Mucosa of descending colon (tissue), 3 donors: ENCODE results near the gene CIC. TPM values are rescaled to one million over a fixed set of nuclear protein-coding genes. Genes with fewer than 3 reads are reported as not detected.
A peak's percentile ranks its signal among the peaks of the same experiment; 100 is the strongest.
"Not testable (repeated sequence)": the region's sequence is repeated elsewhere in the genome, so short reads cannot be mapped to it uniquely, and the experiment has no call there.

Experiments used
- ATAC-seq: fragments of 200-7000 bp; cut with Tn5 transposase; one replicate; pipeline ENCODE4 v1.9.1; 2020; ENCODE audit warnings: mild to moderate bottlenecking, moderate library complexity
- DNase-seq, 3 donors: peaks; one replicate each; pipeline ENCODE4 v3.0.0-alpha.2; 2020
- H3K36me3 ChIP-seq: fragments of 200-600 bp; one replicate; pipeline ENCODE4 v1.8.0; 2021; ENCODE audit warnings: low read depth, mild to moderate bottlenecking
- H3K4me1 ChIP-seq: fragments of 200-600 bp; one replicate; pipeline ENCODE4 v1.8.0; 2021; ENCODE audit warnings: low read depth, mild to moderate bottlenecking
- H3K4me3 ChIP-seq: fragments of 200-600 bp; one replicate; pipeline ENCODE4 v1.8.0; 2021; ENCODE audit warnings: mild to moderate bottlenecking
- H3K9me3 ChIP-seq: fragments of 200-600 bp; one replicate; pipeline ENCODE4 v1.8.0; 2021; ENCODE audit warnings: mild to moderate bottlenecking
- CTCF ChIP-seq: fragments of 200-600 bp; IDR thresholded peaks from one replicate; pipeline ENCODE4 v1.8.0; 2022; ENCODE audit warnings: antibody characterized with exemption, mild to moderate bottlenecking
- intact Hi-C, 2 donors: fragments of 100-400 bp; cut with DNase I in 1 of 2; cut with micrococcal nuclease in 1 of 2; formaldehyde crosslinking; loops; one replicate each; pipeline versions ENCODE4 v1.11.0 to v1.11.1; 2022; cut with DNase I, micrococcal nuclease
- total RNA-seq, 3 donors: library from RNA; stranded (reverse); fragmentation: NEBNext Ultra II Directional in 2 of 3; extraction: Animal tissue kit (Norgen Biotek cat#: 25700) in 2 of 3; gene quantifications; one replicate each; pipeline versions ENCODE4 v1.2.1 to v1.2.4, GENCODE V29; 2021 to 2023
- donor health status: DM: no; HTN: no; CAD: no; lungs with moderate emphysema.
- donor health status: DM: no; HTN: no; CAD: no.
- donor health status: DM: no; HTN: yes; CAD: no.

The CIC gene
- total RNA-seq, 3 donors from 2014 or later: 47.3 to 78.0 (median 50.0) TPM

DNA sequence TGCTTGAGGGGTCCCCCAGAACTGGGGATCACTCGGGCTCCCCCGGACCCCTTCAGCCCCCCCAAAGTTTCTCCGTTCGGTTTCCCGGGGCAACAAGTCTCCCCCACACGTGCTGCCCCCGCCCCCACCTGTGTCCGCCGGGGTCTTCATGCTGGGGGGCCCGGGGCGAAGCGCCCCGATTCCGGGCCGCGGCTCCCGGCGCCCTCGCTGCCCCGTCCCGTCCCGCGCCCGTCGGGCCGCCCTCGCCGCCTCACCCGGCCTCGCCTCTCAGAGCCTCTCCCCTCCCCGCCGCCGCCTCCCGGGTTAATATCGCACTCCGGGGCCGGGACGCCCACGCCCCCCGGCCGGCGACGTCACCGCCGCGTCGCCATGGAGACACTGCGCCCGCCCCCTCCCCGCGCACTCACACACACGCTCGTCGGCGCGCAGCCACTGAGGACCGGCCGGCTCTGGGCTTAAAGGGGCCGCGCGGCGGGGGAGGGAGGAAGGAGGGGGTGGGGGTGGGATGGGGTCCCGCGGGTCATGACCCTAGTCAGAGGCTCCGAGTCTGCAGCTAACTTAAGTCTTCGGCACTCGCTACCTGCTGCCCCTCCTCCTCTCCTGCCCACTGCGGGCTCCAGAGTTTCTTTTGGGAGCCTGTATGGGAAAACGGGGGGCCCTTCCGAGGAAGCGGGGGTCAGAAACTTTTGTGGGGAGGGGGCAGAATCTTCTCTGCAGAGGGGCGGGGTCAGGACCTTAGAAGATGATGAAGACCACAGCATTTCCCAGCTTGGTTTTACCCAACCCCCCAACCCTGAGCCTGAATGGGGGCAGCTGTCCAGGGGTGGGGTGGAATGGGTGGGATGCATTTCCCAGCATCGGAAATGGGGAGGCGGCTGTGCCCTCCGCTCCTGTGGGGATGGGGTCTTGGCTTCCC is 13.9 kb upstream of the CIC start, which contains the start of gene ERF:
Gene ERF (minus strand): TSS at position 279 of the 916 bp plus-strand sequence. CDS start 129 bp downstream, at position 150.
- H3K4me1 ChIP-seq: peaks cover 13% of the 10 kb centered on the region
- peak; percentile 89 for ATAC-seq
- H3K36me3 ChIP-seq: no peaks in the 10 kb centered on the region
- no peaks in the 10 kb centered on the region for H3K9me3 ChIP-seq
- intact Hi-C loops: no loop called here
- peak; percentile 96 to 98 (median 96) for DNase-seq
- TF ChIP-seq CTCF: no peak
- peak within 1 kb of the TSS; percentile 94 for H3K4me3 ChIP-seq

DNA sequence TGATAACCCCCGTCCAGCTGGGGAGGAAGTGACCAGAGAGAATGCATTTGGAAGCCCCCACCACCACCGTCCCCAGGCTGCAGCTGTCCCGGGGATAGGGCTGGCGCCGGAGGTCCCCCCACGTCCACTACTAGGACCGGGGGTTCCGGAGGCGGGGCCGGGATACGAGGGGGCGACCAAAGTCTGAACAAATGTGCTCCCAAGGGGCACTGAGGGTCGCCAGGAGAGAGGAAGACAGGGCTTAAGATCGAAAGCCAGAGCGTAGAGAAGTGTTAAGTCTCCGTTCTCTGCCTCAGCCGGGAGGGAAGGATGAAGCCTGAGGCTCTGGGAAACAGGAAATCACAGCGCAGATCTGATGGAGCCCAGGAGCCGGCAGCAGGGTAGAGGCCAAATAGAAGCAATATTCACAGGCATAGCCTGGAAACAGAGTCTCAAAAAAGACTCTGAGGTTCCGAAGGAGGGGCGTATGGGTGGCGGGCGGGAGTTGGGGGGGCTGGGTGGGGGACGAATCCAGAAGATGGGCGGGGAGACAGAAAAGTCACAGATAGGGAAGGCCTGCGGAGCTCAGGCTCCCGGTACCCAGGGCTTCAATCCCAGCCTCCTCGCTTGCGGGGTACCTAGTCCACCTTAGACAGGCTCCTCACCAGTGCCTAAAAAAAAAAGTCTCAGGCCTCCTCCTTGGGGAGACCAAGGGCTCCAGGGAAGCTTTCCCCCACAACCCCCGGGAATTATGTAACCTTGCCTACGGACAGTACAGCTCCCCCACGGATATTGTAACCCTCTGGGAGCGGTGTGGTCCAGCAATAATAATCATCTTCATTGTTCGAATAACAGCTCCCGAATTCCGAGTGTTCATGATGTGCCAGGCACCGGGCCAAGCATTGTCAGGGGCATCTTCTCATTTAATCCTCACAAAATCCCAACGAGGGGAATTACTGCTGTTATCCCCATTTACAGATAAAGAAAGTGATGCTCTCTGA is 13.0 kb upstream of the CIC start:
- no peak for TF ChIP-seq CTCF

DNA sequence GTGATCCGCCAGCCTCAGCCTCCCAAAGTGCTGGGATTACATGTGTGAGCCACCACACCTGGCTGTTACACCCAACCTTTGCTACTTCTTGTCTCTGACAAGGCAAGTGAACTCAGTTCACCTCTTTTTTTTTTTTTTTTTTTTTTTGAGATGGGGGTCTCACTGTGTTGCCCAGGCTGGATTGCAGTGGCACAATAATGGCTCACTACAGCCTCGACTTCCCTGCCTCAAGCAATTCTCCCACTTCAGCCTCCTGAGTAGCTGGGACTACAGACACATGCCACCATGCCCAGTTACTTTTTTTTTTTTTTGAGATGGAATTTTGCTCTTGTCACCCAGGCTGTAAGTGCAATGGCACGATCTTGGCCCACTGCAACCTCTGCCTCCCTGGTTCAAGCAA is 11.2 kb upstream of the CIC start:
- not testable (repeated sequence) for H3K4me3 ChIP-seq, H3K36me3 ChIP-seq

More for the DNA sequence above, 13.0 kb upstream of the CIC start:
- DNase-seq (peak; percentile 49 to 76 (median 72)), ATAC-seq (no peak)
- intact Hi-C loops: no loop called here
- peaks cover 13% of the 10 kb centered on the region for H3K4me1 ChIP-seq
- H3K4me3 ChIP-seq: no peak overlapping the region
- no peaks in the 10 kb centered on the region for H3K36me3 ChIP-seq
- no peaks in the 10 kb centered on the region for H3K9me3 ChIP-seq

DNA sequence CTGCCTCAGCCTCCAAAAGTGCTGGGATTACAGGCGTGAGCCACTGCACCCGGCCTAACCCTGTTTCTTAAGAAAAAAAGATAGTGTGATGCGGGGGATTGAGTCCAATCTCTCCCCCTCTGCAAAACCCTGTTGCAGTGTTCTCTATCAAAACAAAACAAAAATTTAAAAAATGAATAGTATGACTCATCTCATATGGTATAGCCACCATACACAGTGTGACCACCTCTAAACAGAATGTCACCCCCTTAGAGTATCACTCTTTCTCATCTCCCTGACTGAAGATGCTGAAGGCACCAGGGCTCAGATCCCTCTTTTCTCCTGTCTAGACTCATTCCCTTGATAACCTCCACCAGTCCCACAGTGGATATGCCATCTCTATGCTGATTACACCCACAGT is 7.3 kb upstream of the CIC start:
- Histone ChIP-seq H3K9me3 (no peaks in the 10 kb centered on the region), H3K4me1 (no peaks in the 10 kb centered on the region), H3K4me3 (no peak overlapping the region), H3K36me3 (no peaks in the 10 kb centered on the region)
- no peak for TF ChIP-seq CTCF
- no peak for DNase-seq
- no peak for ATAC-seq
- intact Hi-C loops: no loop called here

More for the DNA sequence above, 11.2 kb upstream of the CIC start:
- ATAC-seq, intact Hi-C loops, H3K9me3 ChIP-seq, H3K4me1 ChIP-seq, DNase-seq: not testable (repeated sequence)

GRCh38 chr19:42266105-42266504 is 2.9 kb upstream of the CIC start:
- H3K36me3 ChIP-seq, intact Hi-C loops, H3K9me3 ChIP-seq, DNase-seq, ATAC-seq, H3K4me3 ChIP-seq: not testable (repeated sequence)
- H3K4me1 ChIP-seq: peaks cover 21% of the 10 kb centered on the region

DNA sequence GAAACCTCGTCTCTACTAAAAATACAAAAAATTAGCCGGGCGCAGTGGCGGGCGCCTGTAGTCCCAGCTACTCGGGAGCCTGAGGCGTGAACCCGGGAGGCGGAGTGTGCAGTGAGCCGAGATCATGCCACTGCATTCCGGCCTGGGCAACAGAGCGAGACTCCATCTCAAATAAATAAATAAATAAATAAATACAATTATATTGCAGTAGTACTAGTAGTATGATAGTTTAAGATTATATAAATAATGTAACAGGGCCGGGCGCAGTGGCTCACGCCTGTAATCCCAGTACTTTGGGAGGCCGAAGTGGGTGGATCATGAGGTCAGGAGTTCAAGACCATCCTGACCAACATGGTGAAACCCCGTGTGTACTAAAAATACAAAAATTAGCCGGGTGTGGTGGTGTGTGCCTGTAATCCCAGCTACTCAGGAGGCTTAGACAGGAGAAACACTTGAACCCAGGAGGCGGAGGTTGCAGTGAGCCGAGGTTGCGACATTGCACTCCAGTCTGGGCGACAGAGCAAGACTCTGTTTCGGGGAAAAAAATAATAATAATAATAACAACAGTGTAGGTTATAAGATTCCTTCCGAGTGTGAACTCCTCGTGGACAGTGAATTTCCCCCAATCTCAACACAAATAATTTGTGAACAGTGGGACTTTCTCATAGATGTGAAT is 2.0 kb upstream of the CIC start:
- peaks cover 26% of the 10 kb centered on the region for H3K4me1 ChIP-seq
- ATAC-seq, H3K4me3 ChIP-seq, intact Hi-C loops, H3K9me3 ChIP-seq, H3K36me3 ChIP-seq: not testable (repeated sequence)
- peak in 1 of 3 donors; percentile 28 for DNase-seq
